ENCODE results near the gene BBX.

BBX gene

GRCh38 chr3:107654218-107654617, 131.5 kb downstream of the BBX start:
- no peak for DNase-seq (ENCODE audit: low read depth in 2 of 2)

DNA sequence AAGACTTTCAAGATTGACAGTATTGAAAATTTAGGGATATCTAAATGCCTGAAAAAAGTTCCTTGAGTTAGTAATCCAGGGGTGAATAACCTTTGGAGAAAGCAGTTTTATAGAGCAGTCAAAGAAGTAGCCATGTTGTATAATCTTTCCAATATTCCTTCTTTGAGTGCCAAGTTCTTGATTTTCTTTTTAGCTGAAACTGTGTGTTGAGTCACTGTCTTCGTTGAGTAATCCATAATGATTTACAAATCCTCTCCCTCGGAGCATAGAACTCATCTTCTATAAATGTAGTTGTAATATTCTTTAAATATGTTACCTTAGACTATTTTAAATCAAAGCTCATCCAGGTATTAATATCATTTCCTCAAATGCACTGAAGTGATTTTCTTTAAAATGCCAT, 135.2 kb downstream of the BBX start:
- DNase-seq (ENCODE audit: low read depth in 2 of 2) = no peak

GRCh38 chr3:107660306-107660976, 137.7 kb downstream of the BBX start:
- DNase-seq (ENCODE audit: low read depth in 2 of 2) = peak in 1 of 2 experiments; percentile 53

DNA sequence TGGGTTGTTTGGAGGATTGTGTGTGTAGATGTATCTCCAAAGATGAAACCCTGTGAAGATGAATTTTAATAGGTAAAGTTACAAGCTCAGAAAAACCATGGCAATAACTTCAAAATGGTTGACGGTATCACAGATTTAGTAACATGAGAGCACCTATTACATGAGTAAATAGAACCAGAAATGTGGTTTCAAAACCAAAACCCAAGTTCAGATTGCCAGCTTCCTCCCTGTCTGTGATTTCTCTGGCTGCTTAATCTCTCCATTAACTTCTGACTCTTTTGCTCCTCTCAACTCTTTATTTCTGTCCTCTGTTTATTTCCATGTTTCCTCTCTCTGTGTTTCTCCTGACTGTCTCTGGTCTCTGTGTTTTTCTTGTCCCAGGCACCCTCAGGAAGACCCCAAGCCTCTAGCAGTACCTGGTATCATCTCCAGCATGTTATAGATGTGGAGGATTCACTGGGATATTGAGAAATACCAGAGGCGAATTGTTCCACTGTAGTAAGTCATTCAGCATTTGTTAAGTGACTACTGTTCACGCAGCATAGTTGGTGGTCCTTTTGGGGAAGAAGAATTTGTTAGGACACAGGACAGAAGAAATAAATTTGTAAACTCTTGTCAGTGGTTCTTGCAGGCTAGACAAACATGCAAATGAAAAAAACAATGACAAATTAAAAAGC, 138.8 kb downstream of the BBX start:
- no peak for DNase-seq (ENCODE audit: low read depth in 2 of 2)

- DNase-seq (ENCODE audit: low read depth in 2 of 2) = no peak
Observed at GRCh38 chr3:107662124-107662507, 139.4 kb downstream of the BBX start.

DNA sequence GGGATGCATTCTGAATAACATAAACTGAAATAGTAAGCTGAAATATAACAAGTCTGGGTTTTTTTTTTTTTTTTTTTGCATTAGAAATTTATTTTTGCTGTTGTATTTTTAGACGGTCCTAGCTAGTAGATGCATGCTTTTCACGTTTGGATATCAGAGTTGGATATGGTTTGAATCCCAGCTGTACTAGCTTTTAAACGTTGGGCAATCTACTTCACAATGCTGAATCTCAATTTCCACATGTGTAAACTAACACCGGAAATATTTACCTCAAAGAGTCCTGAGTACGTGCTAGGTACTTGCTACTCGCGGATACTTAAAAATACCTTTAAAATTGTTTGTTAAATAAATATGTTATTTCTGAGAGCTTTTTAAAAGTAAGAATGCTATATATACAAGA, 139.8 kb downstream of the BBX start:
- DNase-seq (ENCODE audit: low read depth in 2 of 2) = no peak

GRCh38 chr3:107663266-107663665, 140.5 kb downstream of the BBX start:
- DNase-seq (ENCODE audit: low read depth in 2 of 2) = no peak

DNA sequence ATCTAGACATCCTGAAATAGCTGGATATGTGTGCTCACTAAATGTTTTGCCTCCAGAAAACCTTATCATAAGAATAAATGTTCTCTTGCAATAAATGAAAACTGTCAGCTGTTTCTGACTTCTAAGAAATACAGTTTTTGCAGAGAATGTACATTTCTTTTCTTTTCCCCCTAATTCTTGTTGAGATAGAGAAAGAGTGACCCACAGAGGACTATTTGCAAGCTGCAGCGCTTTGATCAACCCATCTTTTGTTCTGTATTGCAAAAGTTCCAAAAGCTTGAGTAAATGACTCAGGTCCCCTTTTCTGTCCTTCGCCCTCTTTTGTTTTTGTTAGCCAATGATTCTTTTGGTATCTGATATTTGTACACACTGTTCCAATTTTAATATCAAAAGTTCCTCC, 141.9 kb downstream of the BBX start:
- DNase-seq (ENCODE audit: low read depth in 2 of 2) = no peak

DNA sequence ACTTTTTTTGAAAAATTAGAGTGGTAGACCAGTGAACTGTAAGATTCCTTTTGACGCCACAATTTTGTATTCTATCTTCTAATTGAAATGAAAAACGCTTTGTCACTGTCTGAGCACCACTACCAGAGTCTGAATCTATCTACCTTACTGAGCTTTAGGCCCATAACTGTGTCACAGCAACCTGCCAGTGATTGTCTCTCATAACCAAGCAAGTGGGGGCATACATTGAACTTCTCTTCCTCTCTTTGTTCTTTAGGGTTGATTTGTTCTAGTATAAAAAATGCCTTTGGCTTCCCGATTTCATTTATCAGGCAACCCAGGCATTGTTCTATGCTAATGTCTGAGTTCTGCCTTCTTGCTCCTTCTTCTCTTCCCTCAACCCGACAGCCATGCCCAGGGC, 142.6 kb downstream of the BBX start:
- no peak for DNase-seq (ENCODE audit: low read depth in 2 of 2)

- no peak for DNase-seq (ENCODE audit: low read depth in 2 of 2)
Observed at GRCh38 chr3:107666853-107667252, 144.1 kb downstream of the BBX start.

DNA sequence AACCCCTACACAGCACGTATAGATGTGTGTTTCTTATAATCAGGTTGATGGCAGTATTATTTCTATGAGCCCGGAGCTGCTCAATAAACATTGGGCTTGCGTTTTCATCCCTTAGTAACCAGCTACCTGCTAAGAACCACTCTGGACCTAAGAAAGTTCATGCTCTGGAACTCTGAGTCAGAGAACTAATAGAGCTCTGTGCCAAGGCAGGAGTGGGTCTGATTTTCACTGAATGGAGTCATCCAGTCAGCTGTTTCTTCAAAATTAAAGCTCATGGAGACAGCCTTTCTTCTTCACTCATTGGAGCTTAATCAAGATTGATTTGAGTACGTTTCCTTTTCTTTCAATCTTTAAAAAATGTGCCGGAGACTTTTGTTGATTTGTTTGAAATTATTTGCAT, 145.7 kb downstream of the BBX start:
- no peak for DNase-seq (ENCODE audit: low read depth in 2 of 2)

- DNase-seq (ENCODE audit: low read depth in 2 of 2) = no peak
Observed at GRCh38 chr3:107668963-107669362, 146.2 kb downstream of the BBX start.

GRCh38 chr3:107669669-107670068, 146.9 kb downstream of the BBX start:
- no peak for DNase-seq (ENCODE audit: low read depth in 2 of 2)

- no peak for DNase-seq (ENCODE audit: low read depth in 2 of 2)
Observed at GRCh38 chr3:107670986-107671385, 148.2 kb downstream of the BBX start.

GRCh38 chr3:107674371-107674770, 151.6 kb downstream of the BBX start:
- no peak for DNase-seq (ENCODE audit: low read depth in 2 of 2)

- DNase-seq (ENCODE audit: low read depth in 2 of 2) = no peak
Observed at GRCh38 chr3:107675233-107675900, 152.6 kb downstream of the BBX start.

DNA sequence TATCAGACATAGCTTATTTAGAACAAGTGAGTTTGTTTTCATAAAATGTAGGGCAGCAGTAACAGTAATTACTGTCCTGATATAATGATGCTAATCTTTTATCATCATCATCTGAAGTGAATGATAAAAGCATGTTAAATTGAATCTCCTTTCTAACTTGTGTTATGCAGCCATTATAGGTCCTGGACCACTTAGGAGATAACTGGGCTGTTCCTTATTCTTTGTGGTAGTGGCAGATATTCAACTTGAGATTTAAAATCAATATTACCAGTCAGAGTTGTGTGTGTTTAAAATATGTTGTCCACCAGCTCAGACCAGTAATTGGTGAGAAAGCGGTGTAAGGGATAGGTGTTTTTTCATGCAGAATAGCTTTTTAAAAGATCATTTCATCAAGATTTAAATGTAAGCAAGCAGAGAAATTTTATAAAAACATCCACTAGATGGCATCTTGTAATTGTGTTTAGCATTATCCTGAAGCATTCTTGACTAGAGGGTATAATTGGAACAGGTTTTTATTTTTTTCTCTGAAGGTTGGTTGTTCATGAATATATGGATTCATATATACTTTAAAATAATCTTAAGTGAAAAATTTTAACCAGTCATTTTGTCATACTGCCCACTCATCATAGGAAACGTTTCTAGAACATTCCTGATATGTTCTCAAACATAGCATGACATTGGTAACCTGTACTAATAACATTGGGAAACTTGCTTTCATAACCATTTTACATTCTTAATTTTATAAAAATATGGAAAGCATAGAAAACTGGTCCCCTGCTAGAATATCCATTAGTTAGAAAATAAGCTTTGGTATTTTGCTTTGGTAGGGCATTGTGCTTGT, 153.9 kb downstream of the BBX start:
- DNase-seq (ENCODE audit: low read depth in 2 of 2) = no peak

- DNase-seq (ENCODE audit: low read depth in 2 of 2) = no peak
Observed at GRCh38 chr3:107679921-107680320, 157.2 kb downstream of the BBX start.

DNA sequence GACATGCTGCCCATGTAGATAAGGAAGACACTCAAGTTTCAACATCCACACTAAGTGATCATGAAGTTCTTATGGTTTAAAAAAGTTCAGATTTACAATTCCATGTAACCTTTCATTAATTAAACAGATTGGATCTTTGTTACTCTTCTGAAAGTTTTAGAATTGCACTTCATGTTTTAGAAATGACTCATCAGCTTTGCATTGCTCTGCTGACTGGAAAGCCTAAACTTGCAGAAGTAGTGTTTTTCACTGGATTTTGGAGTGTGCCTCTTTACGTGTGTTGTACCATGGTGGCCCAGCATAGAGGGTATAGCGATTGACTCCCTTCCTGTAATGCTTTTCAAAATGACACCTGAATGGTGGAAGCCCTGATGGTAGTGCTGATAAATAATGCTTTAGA, 157.9 kb downstream of the BBX start:
- DNase-seq (ENCODE audit: low read depth in 2 of 2) = no peak

- no peak for DNase-seq (ENCODE audit: low read depth in 2 of 2)
Observed at GRCh38 chr3:107681396-107681795, 158.6 kb downstream of the BBX start.

DNA sequence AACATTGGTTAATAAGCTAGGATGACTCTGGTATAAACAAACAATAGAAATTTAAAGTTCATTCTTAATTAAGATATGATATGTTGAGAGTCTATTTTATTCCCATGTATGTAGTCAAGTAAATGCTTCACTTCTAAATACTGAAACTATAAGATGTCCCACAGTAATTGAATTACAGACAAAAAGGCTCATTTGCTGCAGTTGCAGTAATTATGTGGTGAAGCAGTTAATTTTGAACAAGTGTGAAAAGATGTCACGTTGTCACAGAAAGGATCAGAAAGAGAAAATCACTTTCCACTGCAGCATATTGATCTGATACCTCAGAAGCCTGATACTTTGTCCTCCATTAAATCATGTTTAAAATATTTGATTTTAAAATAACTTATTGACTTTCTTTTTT, 159.8 kb downstream of the BBX start:
- no peak for DNase-seq (ENCODE audit: low read depth in 2 of 2)

GRCh38 chr3:107683447-107683846, 160.7 kb downstream of the BBX start:
- DNase-seq (ENCODE audit: low read depth in 2 of 2) = peak; percentile 56 to 61
